G401.6 (cell line): Measurements from ENCODE around the gene CEACAM7.
"Not testable (repeated sequence)": the region's sequence is repeated elsewhere in the genome, so short reads cannot be mapped to it uniquely, and the experiment has no call there.

Experiments
- FAIRE-seq: peaks from 2 replicates; lab custom pipeline; 2012; peaks lifted over from hg19 to GRCh38; lab: Jason Lieb, UNC

The CEACAM7 gene

DNA sequence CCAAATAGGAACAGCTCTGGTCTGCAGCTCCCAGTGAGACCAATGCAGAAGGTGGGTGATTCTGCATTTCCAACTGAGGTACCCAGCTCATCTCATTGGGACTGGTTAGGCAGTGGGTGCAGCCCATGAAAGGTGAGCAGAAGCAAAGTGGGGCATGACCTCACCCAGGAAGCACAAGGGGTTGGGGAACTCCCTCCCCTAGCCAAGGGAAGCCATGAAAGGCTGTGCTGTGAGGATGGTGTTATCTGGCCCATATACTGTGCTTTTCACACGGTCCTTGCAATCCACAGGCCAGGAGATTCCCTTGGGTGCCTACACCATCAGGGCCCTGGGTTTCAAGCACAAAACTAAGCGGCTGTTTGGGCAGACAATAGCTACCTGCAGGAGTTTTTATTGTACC, 31.3 kb downstream of the CEACAM7 start:
- FAIRE-seq = not testable (repeated sequence)

DNA sequence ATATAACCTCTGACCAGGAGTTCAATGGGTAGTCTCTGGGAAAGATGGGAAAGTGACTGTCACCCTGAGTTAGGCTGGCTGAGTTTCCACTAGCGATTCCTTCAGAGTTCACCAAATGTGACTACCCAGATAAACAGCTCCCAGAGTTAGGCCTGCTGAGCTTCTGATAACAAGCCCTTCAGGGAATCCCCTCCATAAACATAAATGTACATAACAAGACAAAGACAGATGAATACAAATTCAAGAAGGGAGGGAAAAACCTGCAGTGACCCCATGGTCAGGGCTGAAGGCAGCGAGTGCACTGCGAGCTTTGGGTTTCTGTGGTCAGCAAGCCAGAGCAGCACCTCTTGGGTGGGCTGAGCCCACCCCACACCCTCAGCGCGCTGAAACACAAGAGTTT, 35.8 kb downstream of the CEACAM7 start:
- FAIRE-seq = no peak

GRCh38 chr19:41649827-41650226, 38.2 kb downstream of the CEACAM7 start:
- FAIRE-seq = no peak

DNA sequence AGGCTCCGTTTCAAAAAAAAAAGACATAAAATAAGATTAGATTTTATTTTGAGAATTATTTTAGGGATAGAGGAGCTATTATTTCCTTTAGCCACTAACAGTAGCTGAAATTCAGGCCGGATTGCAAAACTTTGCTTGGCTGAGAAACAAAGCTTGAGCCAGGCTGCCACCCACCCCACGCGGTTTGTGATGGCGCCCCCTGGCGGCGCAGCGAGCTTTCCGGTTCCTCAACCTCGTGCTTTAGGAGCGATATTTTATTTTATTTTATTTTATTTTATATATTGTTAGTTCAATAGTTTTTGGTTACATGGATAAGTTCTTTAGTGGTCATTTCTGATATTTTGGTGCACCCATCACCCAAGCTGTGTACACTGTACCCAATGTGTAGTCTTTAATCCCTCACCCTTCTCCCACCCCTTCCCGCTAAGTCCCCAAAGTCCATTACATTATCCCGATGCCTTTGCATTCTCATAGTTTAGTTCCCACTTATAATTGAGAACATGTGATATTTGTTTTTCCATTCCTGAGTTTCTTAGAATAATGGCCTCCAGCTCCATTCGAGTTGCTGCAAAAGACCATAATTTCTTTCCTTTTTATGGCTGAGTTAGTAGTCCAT, 41.4 kb downstream of the CEACAM7 start:
- no peak for FAIRE-seq

GRCh38 chr19:41641879-41642485, 46.1 kb downstream of the CEACAM7 start:
- peak; percentile 49 for FAIRE-seq

DNA sequence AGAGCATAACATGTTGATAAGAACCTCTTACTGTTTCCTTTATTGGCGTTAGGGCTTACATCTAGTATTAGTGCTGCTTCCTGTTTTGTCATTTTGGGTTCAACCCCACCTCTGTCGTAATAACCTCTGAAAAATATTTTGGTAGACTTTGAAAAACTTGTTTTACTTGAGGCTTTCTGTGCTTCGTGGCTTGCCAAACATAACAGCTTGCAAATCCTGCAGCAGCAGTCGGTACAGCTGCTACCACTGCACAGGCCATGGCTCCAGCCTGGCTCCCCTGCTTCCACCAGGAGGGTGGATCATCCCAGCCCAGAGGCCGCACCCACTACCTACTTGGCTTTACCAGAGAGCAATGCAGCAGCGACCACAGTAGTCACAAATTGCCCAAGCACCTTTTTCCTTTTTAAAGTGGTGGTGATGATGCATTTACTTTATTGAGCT, 49.4 kb downstream of the CEACAM7 start:
- FAIRE-seq = no peak

- FAIRE-seq = no peak
Measured at GRCh38 chr19:41637484-41637883, 50.6 kb downstream of the CEACAM7 start.

- FAIRE-seq = no peak
Measured at GRCh38 chr19:41627966-41628675, 59.9 kb downstream of the CEACAM7 start.

GRCh38 chr19:41626877-41627276, 61.2 kb downstream of the CEACAM7 start, which contains the start of gene CEACAM4:
TSS of gene CEACAM4 (minus strand) at chr19:41627074. CDS start at chr19:41626963, 111 bp downstream.
- FAIRE-seq = no peak

GRCh38 chr19:41626278-41626677, 61.8 kb downstream of the CEACAM7 start:
- FAIRE-seq = no peak

DNA sequence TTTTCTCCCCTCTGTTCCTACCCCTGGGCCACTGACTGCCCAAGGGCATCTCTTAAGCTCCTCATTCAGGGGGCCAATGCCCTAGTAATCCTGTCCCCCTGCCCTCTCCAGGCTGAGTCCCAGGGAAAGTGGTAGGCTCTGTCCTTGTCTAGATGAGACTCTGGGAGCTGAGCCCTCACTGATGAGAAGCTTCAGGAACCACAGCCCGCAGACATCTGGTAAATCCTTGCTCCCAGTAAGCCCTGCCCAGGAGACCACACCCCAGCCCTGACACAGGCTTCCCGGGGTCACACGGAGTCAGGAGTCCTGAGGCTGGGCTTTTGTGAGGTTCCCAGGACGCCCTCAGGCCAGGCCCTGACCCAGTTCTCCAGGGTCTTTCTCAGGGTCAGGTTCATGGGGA, 63.1 kb downstream of the CEACAM7 start:
- no peak for FAIRE-seq

DNA sequence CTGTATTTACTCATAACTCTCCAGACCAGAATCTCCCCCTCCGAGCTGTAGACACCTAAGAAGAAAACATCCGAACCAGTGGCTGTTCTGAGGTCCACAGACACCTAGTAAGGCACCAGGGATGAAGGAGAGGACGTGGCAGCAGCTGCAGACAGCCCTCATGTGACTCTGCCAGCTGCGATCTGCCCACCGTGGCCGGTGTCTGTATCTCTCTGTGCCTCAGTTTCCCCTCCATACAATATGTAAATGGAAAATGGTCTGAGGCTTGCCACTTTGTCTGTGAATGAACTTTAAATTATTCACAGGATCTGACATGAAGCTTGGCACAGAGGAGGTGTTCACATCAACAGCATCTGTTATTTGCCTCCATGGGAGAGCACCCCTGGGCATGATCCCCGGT, 63.6 kb downstream of the CEACAM7 start:
- no peak for FAIRE-seq

GRCh38 chr19:41623360-41623759, 64.7 kb downstream of the CEACAM7 start:
- no peak for FAIRE-seq
